ENCODE measurements around the gene IFT88. TPM values are rescaled to one million over a fixed set of nuclear protein-coding genes. Genes with fewer than 3 reads are reported as not detected.

IFT88 gene
- polyA plus RNA-seq, 1 donor from 2014 or later: 32.7 TPM

DNA sequence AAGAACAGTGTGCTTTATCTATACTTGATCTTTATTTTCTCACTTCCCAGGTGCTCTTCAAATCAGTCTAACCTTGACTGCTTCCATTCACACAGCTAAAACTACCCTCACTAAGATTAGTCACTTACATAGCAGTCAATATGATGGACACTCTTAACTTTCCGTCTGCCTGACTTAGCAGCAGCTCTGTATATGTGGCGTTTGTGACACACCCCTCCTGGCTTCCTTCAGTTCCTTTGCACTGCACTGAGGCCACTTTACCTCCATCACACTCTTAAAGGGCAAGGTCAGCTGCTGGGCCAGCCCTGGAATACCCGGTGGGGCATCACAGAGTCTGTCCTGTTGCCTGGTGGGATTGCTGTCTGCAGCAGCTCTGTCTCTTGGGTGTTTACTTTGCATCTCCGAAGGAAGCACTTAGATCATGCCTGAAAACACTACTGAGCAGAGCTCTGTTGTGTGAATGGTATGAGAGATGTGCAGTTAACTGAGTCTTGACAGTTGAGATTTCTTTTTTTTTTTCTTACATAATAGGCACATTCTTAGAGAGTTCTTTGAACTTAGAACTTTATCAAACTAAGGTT, 101.0 kb downstream of the IFT88 start:
- Histone ChIP-seq H3K79me2 (replicated peaks; ENCODE audit: insufficient read depth, low read length) (no peaks in the 10 kb centered on the region), H3K9me2 (ENCODE audit: insufficient read depth, low read length) (no peaks in the 10 kb centered on the region), H4K20me1 (ENCODE audit: insufficient read depth) (no peaks in the 10 kb centered on the region), H3K27ac (ENCODE audit: low read length) (no peak overlapping the region), H3K4me2 (ENCODE audit: low read length) (no peak overlapping the region), H3K9ac (ENCODE audit: low read length) (no peak overlapping the region), H3K27me3 (ENCODE audit: insufficient read depth, low read depth, low read length) (no peaks in the 10 kb centered on the region), H3F3A (ENCODE audit: insufficient read depth, low read length, poor library complexity, severe bottlenecking) (no peaks in the 10 kb centered on the region), H2AFZ (ENCODE audit: low read depth, low read length) (no peak overlapping the region), H3K4me3 (ENCODE audit: low read length) (no peak overlapping the region), H3K36me3 (ENCODE audit: insufficient read depth, low read length) (no peaks in the 10 kb centered on the region), H3K9me3 (ENCODE audit: low read length) (no peaks in the 10 kb centered on the region)
- no peak for TF ChIP-seq POLR2AphosphoS5 (IDR thresholded peaks at IDR 0.05)
- no peak for TF ChIP-seq SMC3 (conservative IDR thresholded peaks at IDR 0.05; ENCODE audit: poor library complexity)
- no peak for TF ChIP-seq EP300 (conservative IDR thresholded peaks at IDR 0.05; ENCODE audit: poor library complexity, severe bottlenecking)
- TF ChIP-seq MXI1 (conservative IDR thresholded peaks at IDR 0.05; ENCODE audit: poor library complexity, severe bottlenecking): no peak
- TF ChIP-seq EZH2 (IDR thresholded peaks at IDR 0.05; ENCODE audit: borderline replicate concordance, insufficient read depth, low read length, poor library complexity, severe bottlenecking): no peak
- TF ChIP-seq RAD21 (conservative IDR thresholded peaks at IDR 0.05): no peak
- no peak for TF ChIP-seq TAF1 (IDR thresholded peaks at IDR 0.05; ENCODE audit: low read depth)
- TF ChIP-seq, protein P1, sequence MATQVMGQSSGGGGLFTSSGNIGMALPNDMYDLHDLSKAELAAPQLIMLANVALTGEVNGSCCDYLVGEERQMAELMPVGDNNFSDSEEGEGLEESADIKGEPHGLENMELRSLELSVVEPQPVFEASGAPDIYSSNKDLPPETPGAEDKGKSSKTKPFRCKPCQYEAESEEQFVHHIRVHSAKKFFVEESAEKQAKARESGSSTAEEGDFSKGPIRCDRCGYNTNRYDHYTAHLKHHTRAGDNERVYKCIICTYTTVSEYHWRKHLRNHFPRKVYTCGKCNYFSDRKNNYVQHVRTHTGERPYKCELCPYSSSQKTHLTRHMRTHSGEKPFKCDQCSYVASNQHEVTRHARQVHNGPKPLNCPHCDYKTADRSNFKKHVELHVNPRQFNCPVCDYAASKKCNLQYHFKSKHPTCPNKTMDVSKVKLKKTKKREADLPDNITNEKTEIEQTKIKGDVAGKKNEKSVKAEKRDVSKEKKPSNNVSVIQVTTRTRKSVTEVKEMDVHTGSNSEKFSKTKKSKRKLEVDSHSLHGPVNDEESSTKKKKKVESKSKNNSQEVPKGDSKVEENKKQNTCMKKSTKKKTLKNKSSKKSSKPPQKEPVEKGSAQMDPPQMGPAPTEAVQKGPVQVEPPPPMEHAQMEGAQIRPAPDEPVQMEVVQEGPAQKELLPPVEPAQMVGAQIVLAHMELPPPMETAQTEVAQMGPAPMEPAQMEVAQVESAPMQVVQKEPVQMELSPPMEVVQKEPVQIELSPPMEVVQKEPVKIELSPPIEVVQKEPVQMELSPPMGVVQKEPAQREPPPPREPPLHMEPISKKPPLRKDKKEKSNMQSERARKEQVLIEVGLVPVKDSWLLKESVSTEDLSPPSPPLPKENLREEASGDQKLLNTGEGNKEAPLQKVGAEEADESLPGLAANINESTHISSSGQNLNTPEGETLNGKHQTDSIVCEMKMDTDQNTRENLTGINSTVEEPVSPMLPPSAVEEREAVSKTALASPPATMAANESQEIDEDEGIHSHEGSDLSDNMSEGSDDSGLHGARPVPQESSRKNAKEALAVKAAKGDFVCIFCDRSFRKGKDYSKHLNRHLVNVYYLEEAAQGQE (IDR thresholded peaks at IDR 0.05; ENCODE audit: borderline replicate concordance): no peak
- TF ChIP-seq, protein P2, sequence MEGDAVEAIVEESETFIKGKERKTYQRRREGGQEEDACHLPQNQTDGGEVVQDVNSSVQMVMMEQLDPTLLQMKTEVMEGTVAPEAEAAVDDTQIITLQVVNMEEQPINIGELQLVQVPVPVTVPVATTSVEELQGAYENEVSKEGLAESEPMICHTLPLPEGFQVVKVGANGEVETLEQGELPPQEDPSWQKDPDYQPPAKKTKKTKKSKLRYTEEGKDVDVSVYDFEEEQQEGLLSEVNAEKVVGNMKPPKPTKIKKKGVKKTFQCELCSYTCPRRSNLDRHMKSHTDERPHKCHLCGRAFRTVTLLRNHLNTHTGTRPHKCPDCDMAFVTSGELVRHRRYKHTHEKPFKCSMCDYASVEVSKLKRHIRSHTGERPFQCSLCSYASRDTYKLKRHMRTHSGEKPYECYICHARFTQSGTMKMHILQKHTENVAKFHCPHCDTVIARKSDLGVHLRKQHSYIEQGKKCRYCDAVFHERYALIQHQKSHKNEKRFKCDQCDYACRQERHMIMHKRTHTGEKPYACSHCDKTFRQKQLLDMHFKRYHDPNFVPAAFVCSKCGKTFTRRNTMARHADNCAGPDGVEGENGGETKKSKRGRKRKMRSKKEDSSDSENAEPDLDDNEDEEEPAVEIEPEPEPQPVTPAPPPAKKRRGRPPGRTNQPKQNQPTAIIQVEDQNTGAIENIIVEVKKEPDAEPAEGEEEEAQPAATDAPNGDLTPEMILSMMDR (IDR thresholded peaks at IDR 0.05; ENCODE audit: poor library complexity, severe bottlenecking): no peak

DNA sequence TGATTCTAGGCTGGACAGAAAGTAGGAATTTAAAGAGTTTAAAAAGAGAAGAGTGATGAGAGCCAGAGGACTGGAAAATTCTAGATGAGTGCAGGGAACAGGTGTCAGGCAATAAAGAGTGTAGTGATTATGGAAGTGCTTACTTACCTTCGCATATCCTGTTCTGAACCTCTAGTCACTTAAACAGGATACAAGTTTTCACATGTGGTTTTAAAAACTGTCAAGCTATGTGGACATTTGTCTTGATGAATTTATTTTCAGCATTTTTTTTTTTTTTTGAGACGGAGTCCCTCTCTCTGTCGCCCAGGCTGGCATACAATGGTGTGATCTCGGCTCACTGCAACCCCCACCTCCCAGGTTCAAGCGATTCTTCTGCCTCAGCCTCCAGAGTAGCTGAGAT, 102.2 kb downstream of the IFT88 start:
- no peaks in the 10 kb centered on the region for H3F3A ChIP-seq (ENCODE audit: insufficient read depth, low read length, poor library complexity, severe bottlenecking)
- no peak overlapping the region for H3K4me2 ChIP-seq (ENCODE audit: low read length)
- no peak overlapping the region for H2AFZ ChIP-seq (ENCODE audit: low read depth, low read length)
- H3K36me3 ChIP-seq (ENCODE audit: insufficient read depth, low read length): no peaks in the 10 kb centered on the region
- H4K20me1 ChIP-seq (ENCODE audit: insufficient read depth): no peaks in the 10 kb centered on the region
- H3K27ac ChIP-seq (ENCODE audit: low read length): no peak overlapping the region
- no peaks in the 10 kb centered on the region for H3K9me3 ChIP-seq (ENCODE audit: low read length)
- H3K27me3 ChIP-seq (ENCODE audit: insufficient read depth, low read depth, low read length): no peaks in the 10 kb centered on the region
- TF ChIP-seq RAD21 (conservative IDR thresholded peaks at IDR 0.05) (no peak), EZH2 (IDR thresholded peaks at IDR 0.05; ENCODE audit: borderline replicate concordance, insufficient read depth, low read length, poor library complexity, severe bottlenecking) (no peak), SMC3 (conservative IDR thresholded peaks at IDR 0.05; ENCODE audit: poor library complexity) (no peak)
- TF ChIP-seq, protein P2 (IDR thresholded peaks at IDR 0.05; ENCODE audit: poor library complexity, severe bottlenecking): no peak
- TF ChIP-seq, protein P1 (IDR thresholded peaks at IDR 0.05; ENCODE audit: borderline replicate concordance): no peak
- H3K79me2 ChIP-seq (replicated peaks; ENCODE audit: insufficient read depth, low read length): no peaks in the 10 kb centered on the region
- no peak overlapping the region for H3K4me3 ChIP-seq (ENCODE audit: low read length)
- no peak overlapping the region for H3K9ac ChIP-seq (ENCODE audit: low read length)
- no peaks in the 10 kb centered on the region for H3K9me2 ChIP-seq (ENCODE audit: insufficient read depth, low read length)
